Upper lobe of left lung (tissue), 6 donors: ENCODE measurements around the gene GPR42. TPM values are rescaled to one million over a fixed set of nuclear protein-coding genes. Genes with fewer than 3 reads are reported as not detected.
"Not testable (repeated sequence)": the region's sequence is repeated elsewhere in the genome, so short reads cannot be mapped to it uniquely, and the experiment has no call there.

Source experiments
- ATAC-seq, 2 donors: fragments of 200-7000 bp; cut with Tn5 transposase; one replicate each; pipeline ENCODE4 v1.9.1; 2022; ENCODE audit warnings: mild to moderate bottlenecking in 2 of 2, moderate library complexity in 2 of 2; ENCODE audit not compliant: low FRiP score in 2 of 2
- DNase-seq, 2 donors: peaks; one replicate each; pipeline ENCODE4 v3.0.0-alpha.2; 2019 to 2020
- H3K27ac ChIP-seq, 4 donors: fragments of 200-600 bp; sonication (generic); one replicate each; pipeline ENCODE4 v1.5.1; 2016 to 2019
- H3K27me3 ChIP-seq, 4 donors: fragments of 200-600 bp; sonication (generic); one replicate each; pipeline ENCODE4 v1.5.1; 2017 to 2019
- H3K36me3 ChIP-seq, 4 donors: fragments of 200-600 bp; sonication (generic); one replicate each; pipeline ENCODE4 v1.5.1; 2016 to 2019
- H3K4me1 ChIP-seq, 4 donors: fragments of 200-600 bp; sonication (generic); one replicate each; pipeline ENCODE4 v1.5.1; 2018 to 2019
- H3K4me3 ChIP-seq, 4 donors: fragments of 200-600 bp; sonication (generic); one replicate each; pipeline ENCODE4 v1.5.1; 2017 to 2019; ENCODE audit warnings: mild to moderate bottlenecking in 2 of 4, moderate library complexity in 1 of 4
- H3K9me3 ChIP-seq, 4 donors: fragments of 200-600 bp; sonication (generic); one replicate each; pipeline ENCODE4 v1.5.1; 2018 to 2019
- CTCF ChIP-seq, 6 experiments: fragments of 450-650 bp in 4 of 6; fragments of 200-600 bp in 2 of 6; sonication (generic) in 2 of 6; IDR thresholded peaks; one replicate each; pipeline ENCODE4 v1.5.1; 2016 to 2019; ENCODE audit warnings: antibody characterized with exemption in 6 of 6
- EP300 ChIP-seq, 4 donors: sonication (generic); formaldehyde crosslinking; IDR thresholded peaks; one replicate each; pipeline ENCODE4 v1.5.1; 2017; ENCODE audit warnings: antibody characterized with exemption in 4 of 4, control low read depth in 2 of 4
- POLR2A ChIP-seq, 4 donors: fragments of 450-650 bp; IDR thresholded peaks; one replicate each; pipeline ENCODE4 v1.5.1; 2016 to 2017; ENCODE audit warnings: antibody characterized with exemption in 4 of 4, mild to moderate bottlenecking in 2 of 4
- POLR2AphosphoS5 ChIP-seq, 2 donors: sonication (generic); formaldehyde crosslinking; IDR thresholded peaks; one replicate each; pipeline ENCODE4 v1.5.1; 2017; ENCODE audit warnings: antibody characterized with exemption in 2 of 2
- WGBS, 2 donors: methylation state at CpG; one replicate each; pipeline ENCODE4 v1.1.5; 2017 to 2018; 5-methylcytosine and 5-hydroxymethylcytosine counted together
- total RNA-seq, 6 donors: library from RNA; depleted of rRNA in 4 of 6; stranded (reverse); fragments of >200 nt in 4 of 6; gene quantifications; one replicate each; pipeline versions ENCODE4 v1.1.0 to v1.2.1, GENCODE V29; 2016 to 2021
- donor health status: DM: no; HTN: no; CAD: no; lungs with moderate emphysema.
- donor health status: DM: no; HTN: yes; CAD: no; lungs with severe emphysema.

GPR42 gene
- total RNA-seq, 6 donors from 2014 or later, result 0.14 to 0.17 TPM; not detected in 4

DNA sequence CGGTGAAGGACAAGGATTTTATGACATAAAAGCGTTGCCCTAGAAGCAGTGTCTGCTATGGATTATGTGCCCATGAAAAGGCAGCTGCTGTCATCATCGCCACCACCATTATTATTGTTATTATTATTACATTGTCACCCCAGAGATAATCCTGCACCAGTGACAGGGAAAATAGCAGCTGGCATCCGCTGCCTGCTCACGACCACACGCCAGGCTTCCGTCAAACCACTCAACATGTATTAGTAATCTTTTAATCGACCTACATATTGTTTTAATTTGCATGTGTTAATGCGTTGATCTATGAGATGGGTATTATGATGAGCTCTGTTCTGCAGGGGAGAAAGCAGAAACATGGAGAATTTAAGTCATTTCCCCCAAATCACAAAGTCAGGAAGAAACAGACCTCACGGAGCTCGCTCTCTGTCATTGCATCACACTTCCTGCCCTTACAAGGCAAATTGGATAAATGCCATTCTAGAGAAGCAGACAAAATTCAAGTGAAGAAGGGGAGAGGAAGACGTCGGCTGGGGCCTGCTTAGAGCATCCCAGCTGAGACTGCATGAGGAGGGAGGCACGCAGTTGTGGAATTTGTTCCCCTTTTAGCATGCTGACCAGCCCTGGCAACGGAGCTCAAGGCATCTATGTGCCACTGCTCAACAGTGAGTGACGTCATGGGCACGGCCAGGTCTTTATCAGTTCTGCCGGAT, 12.8 kb upstream of the GPR42 start, which contains the start of gene FFAR3:
Gene FFAR3 (plus strand): TSS at position 594 of the 707 bp plus-strand sequence. CDS start 431 bp downstream, outside the sequence.
- whole genome bisulfite sequencing, 2 donors, result 18 to 27% methylated on average over 14 to 18 of the region's 18 CpGs
- Histone ChIP-seq H3K27me3 (no peaks in the 10 kb centered on the region), H3K4me1 (peaks cover 0 to 12% (median 9%) of the 10 kb centered on the region in 4 donors), H3K36me3 (no peaks in the 10 kb centered on the region), H3K9me3 (no peaks in the 10 kb centered on the region), H3K27ac (no peak within 1 kb of the TSS), H3K4me3 (no peak within 1 kb of the TSS)
- DNase-seq (peak in 1 of 2 donors; percentile 56), ATAC-seq (peak; percentile 59 to 65)
- TF ChIP-seq EP300 (IDR thresholded peaks at IDR 0.05), result peak in 1 of 4 donors; percentile 11
- TF ChIP-seq POLR2AphosphoS5 (IDR thresholded peaks at IDR 0.05), result peak in 1 of 2 donors; percentile 5
- TF ChIP-seq POLR2A (IDR thresholded peaks at IDR 0.05), result no peak
- TF ChIP-seq CTCF (IDR thresholded peaks at IDR 0.05), result no peak

GRCh38 chr19:35358834-35359233, 12.0 kb upstream of the GPR42 start:
- H3K36me3 ChIP-seq, H3K9me3 ChIP-seq, H3K27me3 ChIP-seq, ATAC-seq, H3K27ac ChIP-seq, H3K4me3 ChIP-seq: not testable (repeated sequence)
- peak in 1 of 2 donors; percentile 83 for DNase-seq
- 92% methylated on average over 9 of the region's 16 CpGs; no CpG with 5 or more reads in 1 of the 2 donors for whole genome bisulfite sequencing, 2 donors
- H3K4me1 ChIP-seq, result peaks cover 0 to 12% (median 8%) of the 10 kb centered on the region in 4 donors

DNA sequence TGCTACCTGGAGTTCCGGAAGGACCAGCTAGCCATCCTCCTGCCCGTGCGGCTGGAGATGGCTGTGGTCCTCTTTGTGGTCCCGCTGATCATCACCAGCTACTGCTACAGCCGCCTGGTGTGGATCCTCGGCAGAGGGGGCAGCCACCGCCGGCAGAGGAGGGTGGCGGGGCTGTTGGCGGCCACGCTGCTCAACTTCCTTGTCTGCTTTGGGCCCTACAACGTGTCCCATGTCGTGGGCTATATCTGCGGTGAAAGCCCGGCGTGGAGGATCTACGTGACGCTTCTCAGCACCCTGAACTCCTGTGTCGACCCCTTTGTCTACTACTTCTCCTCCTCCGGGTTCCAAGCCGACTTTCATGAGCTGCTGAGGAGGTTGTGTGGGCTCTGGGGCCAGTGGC, 11.5 kb upstream of the GPR42 start:
- 89% methylated on average over 20 of the region's 21 CpGs; no CpG with 5 or more reads in 1 of the 2 donors for WGBS, 2 donors
- peak in 1 of 2 donors; percentile 73 for DNase-seq
- not testable (repeated sequence) for H3K36me3 ChIP-seq, H3K9me3 ChIP-seq, H3K27ac ChIP-seq, H3K4me3 ChIP-seq, ATAC-seq, H3K27me3 ChIP-seq
- peaks cover 0 to 12% (median 8%) of the 10 kb centered on the region in 4 donors for H3K4me1 ChIP-seq

GRCh38 chr19:35360081-35360480, 10.8 kb upstream of the GPR42 start:
- not testable (repeated sequence) for DNase-seq, H3K27me3 ChIP-seq, H3K27ac ChIP-seq, ATAC-seq, H3K4me3 ChIP-seq, H3K9me3 ChIP-seq, H3K36me3 ChIP-seq
- WGBS, 2 donors, result 90% methylated on average over 2 of the region's 5 CpGs; no CpG with 5 or more reads in 1 of the 2 donors
- peaks cover 0 to 12% (median 8%) of the 10 kb centered on the region in 4 donors for H3K4me1 ChIP-seq

GRCh38 chr19:35360880-35361420, 9.9 kb upstream of the GPR42 start:
- no peak for ATAC-seq
- no peak for DNase-seq
- Histone ChIP-seq H3K36me3 (no peaks in the 10 kb centered on the region), H3K9me3 (no peaks in the 10 kb centered on the region), H3K4me3 (no peak overlapping the region), H3K4me1 (peaks cover 0 to 12% (median 8%) of the 10 kb centered on the region in 4 donors), H3K27ac (no peak overlapping the region), H3K27me3 (no peaks in the 10 kb centered on the region)
- TF ChIP-seq POLR2A (IDR thresholded peaks at IDR 0.05) (no peak), CTCF (IDR thresholded peaks at IDR 0.05) (no peak), EP300 (IDR thresholded peaks at IDR 0.05) (no peak), POLR2AphosphoS5 (IDR thresholded peaks at IDR 0.05) (no peak)
- WGBS, 2 donors, result 54 to 63% methylated on average over 5 of the region's 5 CpGs

GRCh38 chr19:35362261-35363000, 8.4 kb upstream of the GPR42 start:
- DNase-seq (peak in 1 of 2 donors; percentile 32), ATAC-seq (no peak)
- H3K36me3 ChIP-seq, result no peaks in the 10 kb centered on the region
- TF ChIP-seq POLR2AphosphoS5 (IDR thresholded peaks at IDR 0.05), result no peak
- no peaks in the 10 kb centered on the region for H3K27me3 ChIP-seq
- no peak overlapping the region for H3K27ac ChIP-seq
- 82 to 83% methylated on average over 6 to 12 of the region's 14 CpGs for WGBS, 2 donors
- no peak overlapping the region for H3K4me3 ChIP-seq
- H3K4me1 ChIP-seq, result peaks cover 0 to 10% (median 7%) of the 10 kb centered on the region in 4 donors
- no peaks in the 10 kb centered on the region for H3K9me3 ChIP-seq
